Measurements from ENCODE around the gene ARID4A.
"Not testable (repeated sequence)": the region's sequence is repeated elsewhere in the genome, so short reads cannot be mapped to it uniquely, and the experiment has no call there.

The ARID4A gene

DNA sequence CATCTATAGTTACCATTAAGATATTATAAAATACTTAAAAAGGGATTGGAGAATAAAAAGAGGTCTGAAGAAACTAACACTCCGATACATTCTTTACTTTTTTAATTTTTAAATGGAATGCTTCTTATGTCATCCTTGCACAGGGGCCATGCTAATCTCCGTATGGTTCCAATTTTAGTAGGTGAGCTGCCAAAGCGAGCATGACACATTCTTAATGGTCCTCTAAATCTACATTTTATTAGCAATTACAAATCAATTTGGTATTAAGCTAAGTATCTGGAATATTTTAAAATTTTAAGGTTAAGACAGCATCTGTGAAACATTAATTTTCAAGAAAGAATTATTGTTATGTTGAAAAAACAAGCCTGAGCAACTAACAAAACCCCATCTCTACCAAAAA, 6.2 kb upstream of the ARID4A start:
- DNase-seq, result no peak

DNA sequence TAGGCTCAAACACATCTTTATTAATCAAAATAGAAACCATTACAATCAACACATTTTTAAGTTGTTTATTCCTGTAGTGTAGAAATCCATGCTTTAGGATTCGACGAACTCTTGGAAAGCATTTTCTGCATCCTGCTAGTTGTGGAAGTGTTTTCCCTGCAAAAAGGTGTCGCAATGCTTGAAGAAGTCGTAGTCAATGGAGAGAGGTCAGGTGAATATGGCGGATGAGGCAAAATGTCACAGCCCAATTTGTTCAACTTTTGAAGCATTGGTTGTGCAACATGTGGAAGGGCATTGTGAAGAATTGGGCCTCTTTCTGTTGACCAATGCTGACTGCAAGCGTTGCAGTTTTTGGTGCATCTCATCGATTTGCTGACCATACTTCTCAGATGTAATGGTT, 4.2 kb upstream of the ARID4A start:
- no peak for DNase-seq

DNA sequence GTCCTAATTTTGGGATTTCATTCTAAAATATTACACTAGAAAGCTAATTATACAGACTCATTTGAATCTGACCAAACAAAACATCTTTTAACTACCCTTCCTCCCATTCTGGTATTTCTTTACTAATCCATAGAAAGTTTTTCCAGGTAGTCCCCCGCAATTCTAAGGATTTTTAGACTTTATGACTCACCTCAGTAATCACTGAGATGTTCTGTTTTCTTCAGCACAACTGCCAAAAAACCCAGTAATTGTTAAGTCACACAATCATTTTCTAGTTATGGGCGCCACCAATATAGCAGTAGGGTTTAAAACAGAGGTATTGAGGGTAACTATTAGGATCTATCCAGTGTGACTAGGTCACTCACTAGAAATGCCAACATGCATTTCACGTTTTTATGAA, 1.6 kb upstream of the ARID4A start:
- no peak for DNase-seq

DNA sequence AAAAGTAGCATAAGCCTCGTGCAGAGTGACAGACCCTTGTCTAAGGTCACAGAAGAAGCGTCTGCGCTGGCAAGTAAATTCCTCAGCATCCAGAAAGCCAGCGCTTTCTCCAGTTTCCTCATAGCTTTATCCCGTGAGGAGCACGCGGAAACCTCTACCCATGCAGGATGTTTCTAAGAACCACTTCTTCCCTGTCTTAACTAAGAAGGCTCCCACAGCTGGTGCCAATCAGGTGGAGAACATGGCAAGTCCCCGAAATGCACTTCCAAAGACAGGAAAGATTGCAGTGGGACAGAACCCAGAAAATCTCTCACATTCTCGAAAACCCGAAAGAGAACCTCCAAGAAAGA, 968 bp upstream of the ARID4A start:
- DNase-seq, result no peak

DNA sequence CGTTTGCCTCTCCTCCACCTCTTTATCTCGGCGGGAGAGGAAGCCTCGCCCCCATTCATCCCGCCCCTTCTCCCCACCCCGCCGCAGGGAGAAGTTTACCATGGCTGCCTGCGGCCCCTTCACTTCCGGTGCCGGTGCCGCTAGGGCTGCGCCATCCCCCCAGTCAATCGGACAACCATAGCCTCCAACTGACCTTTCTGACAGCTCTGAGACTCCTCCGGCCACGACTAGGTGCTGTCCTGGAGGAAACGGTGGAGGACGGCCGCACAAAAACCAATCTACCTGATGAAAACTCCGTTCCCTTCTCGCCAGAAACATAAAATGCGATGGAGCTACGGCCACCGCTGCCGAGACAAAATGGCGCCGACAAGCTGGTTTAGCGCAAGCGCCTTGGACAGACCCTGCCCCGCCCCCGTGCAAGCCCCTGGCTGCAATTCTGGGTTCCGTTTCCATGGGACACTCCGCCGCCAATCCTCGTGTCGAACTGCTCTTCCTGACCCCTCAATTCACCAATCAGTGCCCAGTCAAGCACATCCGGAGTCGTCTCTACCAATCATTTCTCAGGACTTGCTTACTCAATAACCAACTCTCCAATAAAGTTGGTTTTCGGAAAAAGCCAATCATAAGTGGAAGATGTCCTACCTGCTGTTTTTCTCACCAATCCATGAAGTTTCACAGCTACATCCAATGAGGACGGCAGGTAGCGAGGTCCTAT, 436 bp upstream of the ARID4A start:
- DNase-seq, result peak; percentile 97

DNA sequence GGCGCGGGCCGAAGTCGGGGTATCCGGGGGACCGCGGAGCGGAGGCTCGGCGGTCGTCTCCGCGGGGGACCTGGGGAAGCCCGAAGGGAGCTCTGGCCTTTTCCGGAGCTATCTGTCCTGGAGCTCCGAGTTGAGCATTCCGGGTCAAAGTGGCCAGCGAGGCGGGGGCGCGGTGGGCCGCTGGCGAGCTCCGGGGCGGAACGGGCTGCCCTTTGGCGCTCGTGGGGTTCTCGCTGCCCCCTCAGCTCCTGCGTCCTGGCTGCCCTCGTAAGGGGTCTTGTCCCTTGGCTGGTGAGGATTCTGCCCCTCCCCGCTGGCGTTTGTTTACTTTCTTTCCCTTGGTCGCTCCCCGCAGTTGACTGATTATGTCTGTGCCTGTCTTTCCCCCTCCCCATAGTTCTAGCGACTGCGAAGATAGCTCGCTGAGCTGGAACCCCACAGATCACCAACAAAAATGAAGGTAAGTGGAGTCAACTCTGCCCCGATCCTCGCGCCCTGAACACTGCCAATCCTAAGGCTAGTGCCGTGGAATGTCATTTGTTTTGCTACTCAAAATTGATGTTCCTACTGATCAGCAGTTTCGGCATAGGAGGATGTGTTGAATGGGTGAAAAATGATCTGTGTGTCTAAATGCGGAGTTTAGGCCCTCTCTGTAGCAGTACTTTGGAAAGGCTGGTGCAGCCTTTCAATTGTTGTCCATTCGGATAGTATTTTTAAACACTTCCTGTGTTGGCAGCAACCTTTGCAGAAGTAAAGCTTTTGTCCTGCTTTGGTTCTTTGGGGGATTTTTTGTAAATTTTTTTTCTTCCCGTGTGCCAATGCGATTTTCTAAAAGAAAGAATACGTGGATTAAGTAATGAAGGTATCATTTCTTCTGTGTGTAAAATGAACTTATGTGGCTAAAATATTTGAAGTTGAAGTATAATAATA, 1.3 kb downstream of the ARID4A start:
- DNase-seq, result peak; percentile 29

DNA sequence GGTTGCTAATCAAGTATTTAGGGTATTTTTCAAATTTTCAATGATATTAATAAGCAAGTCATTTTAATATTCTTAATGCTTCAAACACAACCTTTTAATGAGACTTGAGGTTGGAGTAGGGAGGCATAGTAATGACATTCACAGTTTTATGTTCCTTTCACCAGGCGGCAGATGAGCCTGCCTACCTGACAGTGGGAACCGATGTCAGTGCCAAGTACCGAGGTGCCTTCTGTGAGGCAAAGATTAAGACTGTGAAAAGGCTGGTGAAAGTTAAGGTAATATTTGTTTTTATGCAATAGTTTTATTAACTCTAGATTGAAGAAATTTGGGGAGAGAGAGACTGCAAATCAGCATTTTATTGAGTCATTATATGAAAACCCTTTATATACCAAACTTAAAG, 3.1 kb downstream of the ARID4A start:
- DNase-seq, result no peak

DNA sequence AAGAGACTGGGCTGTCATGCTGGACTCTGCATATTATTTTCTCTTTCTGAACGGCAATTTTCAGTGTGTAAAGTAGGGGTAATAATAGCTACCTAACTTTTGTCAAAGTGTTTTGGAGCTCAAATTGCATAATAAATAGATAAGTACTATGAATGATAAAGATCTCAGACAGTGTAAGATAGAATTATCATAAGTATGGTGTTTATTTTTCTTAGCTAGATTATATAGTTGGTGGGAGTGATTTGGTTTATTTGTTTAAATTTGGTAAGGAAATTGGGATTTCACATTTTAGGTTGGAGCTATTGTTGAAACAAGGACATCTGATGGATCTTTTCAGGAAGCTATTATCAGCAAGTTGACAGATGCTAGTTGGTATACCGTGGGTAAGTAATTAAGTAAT, 7.4 kb downstream of the ARID4A start:
- DNase-seq, result no peak

DNA sequence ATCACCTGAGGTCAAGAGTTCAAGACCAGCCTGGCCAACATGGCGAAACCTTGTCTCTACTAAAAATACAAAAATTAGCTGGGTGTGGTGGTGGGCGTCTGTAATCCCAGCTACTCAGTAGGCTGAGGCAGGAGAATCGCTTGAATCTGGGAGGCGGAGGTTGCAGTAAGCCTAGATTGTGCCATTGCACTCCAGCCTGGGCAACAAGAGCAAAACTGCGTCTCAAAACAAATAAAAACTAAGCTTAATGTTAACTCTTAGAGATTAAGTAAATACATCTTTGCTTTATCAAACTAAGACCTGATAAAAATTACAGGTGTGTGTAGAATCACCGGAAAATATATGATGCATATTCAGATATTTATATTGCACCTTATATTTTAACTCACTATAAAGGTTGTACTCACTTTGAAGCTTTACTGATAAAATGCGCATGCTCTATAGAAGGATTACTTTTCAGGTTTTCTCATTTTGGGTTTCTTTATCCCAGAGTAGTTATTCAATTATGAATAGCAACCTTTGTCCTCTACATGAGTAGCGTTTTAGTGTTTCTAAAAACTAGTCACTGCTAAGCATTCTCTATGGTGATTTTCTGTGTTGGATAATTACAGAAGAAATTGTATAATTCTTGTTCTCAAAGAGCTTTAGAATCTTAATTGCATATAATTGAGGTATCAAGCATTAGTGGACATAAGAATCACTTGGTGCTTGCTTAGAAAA, 9.4 kb downstream of the ARID4A start:
- DNase-seq, result no peak

DNA sequence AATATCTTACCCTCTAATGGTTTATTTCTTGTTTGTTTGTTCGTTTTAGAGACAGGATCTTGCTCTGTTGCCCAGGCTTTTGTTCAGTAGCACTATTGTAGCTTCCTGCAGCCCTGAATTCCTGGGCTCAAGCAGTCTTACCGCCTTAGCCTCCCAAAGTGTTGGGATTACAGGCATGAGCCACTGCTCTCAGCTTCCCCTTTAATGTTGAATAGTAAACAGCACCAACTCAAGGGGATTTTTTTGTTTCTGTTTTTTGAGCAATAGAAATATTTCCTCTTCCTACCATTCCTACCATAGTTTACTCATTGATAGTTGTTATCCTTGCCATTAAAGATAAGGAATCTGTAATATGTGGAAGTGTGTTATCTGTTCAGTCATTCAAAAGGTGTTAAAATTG, 10.7 kb downstream of the ARID4A start:
- no peak for DNase-seq

DNA sequence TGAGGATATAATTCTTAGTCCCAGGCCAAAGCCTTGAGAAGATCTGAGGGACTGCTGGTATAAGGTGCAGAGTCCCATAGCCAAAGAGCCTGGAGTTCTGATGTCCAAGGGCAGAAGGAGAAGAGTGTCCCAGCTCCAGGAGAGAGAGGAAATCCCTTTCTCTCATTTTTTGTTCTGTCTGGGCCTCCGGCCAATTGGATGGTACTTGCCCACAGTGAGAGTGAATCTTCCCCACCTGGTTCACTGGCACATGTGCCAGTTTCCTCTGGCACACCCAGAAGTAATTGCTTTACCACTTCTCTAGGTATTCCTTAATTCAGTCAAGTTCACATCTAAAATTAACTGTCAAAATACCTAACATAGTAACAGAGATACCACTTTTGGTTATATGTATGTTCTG, 15.3 kb downstream of the ARID4A start:
- DNase-seq, result no peak

DNA sequence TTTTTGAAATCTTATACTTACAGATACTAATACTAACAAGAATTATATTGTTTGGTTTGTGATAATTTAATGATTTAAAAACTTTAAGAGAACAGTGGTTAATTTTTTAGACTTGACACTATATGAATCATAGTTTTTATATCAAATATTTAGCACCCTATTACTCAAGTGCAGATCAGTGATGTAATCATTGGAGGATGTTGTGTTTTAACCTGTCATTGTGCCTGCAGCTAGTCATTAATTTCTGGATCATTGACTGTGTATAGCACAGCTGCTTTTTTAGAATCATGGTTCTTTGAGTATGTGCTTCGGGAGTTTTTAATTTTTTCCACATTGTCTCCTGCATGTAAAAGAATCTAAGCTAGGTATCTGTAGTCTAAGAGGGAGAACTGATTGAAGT, 17.3 kb downstream of the ARID4A start:
- DNase-seq, result no peak

DNA sequence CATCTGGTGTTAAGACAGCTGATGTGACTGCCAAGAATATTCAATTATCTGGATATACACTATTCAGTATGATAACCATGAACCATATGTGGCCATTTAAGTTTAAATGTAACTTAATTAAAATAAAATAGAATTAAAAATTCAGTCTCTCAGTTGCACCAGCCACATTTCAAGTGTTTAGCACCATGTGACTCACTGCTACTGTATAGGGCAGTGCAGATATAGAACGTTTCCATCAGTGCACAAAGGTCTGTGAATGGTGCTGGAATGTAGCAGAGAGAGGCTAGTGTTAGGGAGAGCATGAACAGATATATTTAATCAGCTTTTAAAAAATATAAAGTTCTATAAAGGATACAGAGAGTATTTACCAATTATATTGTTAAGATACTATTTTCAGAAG, 28.7 kb downstream of the ARID4A start:
- no peak for DNase-seq

DNA sequence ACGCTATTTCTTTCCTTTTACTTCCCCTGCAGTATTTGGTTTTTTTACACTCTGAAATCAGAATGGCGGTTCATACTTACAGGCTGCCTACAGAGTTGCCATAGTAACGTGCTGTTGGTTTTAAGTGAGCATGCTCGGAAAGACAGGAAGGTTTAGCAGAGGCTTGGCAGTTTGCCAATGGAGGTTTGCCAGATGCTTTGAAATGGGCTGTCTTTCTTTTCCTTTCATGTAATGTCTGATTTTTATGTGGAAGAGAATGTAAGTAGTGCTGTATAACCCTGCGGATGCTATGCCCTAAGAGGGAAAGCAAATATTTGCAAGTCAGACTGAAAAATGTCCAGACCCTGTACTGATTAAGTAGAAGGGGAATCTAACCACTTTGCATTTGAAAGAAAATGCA, 32.8 kb downstream of the ARID4A start:
- DNase-seq, result peak; percentile 97

DNA sequence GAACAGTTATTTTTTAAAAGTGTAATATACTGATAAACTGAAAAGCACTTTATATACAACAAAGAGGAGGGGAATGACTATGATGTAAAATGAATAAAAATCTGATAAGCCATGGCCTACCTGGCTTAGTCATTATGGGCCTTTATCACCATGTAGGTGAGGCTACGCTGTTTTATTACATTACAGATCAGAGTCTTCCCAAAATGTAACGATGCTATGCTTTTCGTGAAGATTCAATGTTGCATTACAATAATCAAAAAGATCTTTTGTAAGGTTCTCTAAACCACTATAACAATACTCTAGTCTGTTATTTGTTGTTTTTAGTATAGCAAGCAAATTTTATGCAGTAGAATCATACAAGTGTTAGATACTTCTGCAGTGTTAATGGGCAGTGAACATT, 34.2 kb downstream of the ARID4A start:
- no peak for DNase-seq

DNA sequence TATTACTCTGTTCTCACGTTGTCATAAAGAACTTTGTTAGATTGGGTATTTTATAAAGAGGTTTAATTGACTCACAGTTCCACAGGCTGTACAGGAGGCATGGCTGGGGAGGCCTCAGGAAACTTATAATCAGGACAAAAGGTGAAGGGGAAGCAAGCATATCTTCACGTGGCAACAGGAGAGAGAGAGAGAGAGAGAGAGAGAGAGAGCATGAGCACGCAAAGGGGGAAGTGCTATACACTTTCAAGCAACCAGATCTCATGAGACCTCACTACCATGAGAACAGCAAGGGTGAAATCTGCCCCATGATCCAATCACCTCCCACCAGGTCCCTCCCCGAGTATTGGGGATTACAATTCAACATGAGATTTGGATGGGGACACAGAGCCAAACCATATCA, 41.3 kb downstream of the ARID4A start:
- not testable (repeated sequence) for DNase-seq

DNA sequence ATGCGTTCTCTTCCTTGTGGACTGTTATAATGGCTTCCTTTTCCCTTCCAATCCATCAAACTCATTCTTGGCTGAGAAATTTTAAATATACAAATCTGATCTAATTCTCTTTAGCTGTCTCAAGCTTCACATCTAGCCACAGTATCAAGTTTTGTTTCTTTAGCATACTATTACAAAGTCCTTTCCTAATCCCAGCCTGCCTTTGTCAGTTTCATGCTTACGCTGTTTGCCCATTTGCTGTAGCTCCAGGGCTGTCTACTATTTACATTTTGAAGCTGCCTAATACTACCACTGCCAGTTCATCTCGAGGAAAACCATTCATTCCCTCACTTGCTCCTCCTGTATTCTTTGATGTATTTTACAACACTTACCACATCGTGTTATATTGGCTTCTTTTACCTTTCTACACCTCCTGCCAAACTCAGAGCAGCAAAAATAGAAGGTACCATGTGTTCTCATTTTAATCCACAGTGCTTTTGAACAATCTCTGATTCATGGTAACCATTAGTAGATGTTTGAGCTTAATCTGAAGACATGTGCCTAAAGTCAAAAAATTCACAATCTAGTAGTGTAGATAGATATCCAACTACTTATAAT, 42.9 kb downstream of the ARID4A start:
- DNase-seq, result no peak

DNA sequence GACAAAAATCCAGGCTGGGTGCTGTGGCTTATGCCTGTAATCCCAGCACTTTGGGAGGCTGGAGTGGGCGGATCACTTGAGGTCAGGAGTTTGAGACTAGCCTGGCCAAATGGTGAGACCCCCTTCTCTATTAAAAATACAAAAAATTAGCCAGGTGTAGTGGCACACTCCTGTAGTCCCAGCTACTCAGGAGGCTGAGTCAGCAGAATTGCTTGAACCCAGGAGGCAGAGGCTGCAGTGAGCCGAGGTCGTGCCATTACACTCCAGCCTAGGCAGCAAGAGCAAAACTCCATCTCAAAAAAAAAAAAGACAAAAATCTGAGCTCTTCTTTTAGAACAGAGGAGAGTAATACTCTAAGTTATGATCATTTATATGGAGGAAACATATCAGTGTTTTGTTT, 45.2 kb downstream of the ARID4A start:
- DNase-seq, result not testable (repeated sequence)

DNA sequence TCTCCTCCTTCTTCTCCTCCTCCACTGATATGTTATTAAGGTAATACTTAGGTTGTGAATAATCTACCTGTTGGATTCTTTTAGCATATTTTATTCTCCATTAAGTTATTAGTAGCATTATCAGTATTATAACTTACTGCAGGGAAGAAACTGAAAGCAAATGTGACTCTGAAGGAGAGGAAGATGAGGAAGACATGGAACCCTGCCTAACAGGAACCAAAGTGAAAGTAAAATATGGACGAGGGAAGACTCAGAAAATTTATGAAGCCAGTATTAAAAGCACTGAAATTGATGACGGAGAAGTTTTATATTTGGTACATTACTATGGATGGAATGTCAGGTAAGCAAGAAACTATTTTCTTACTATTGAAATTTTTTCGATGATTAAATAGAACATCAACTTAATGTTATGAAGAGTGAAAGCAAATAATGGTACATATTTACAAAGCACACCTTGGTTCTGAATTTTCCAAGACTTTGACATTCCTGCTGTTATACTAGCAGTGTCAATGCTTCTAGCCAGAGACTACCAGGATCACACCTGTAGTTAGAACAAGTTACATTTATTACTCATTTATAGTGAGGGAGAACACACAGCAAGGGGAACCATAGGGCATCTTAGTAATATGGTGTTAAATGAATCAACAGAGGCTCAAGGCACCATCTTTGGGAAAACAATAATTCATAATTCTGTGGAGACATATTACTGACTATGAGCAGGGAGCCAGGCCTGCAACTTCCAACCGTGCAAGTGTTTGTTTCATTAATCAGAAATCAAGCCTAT, 55.4 kb downstream of the ARID4A start:
- DNase-seq, result no peak

DNA sequence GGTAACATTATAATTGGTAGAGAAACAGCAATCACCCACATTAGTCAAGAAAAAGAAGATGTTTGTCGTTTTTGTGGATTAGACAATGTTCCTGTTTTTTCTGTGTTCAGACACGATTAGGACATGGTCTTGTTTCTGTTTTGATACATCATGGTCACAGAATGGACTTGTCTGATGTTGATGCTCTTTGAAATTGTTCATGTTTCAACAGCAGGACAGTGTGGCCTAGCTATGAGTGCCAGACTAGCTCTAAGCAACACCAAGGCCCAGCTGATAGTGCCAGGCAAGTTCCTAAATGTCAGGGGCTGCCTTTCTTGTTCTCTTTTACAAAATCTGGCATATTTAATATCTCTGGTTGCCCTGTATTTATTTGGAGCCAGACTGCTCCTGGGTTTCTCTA, 56.5 kb downstream of the ARID4A start:
- DNase-seq, result no peak

DNA sequence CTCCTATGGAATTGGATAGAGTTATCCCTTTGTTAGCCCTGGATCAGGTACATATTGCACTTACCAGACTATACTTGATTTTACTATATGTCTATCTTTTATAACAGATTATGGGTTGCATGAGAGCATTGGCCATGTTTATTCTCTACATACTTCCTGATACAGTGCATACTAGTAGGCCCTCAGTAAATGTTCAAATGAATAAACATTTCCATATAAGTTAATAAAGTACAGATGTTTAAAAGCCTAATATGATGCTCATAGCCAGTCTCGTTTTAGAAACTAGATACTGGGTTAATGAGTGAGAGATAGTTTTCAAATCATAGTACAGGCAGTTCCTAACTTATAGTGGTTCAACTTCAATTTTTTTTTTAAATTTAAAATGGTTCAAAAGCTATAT, 57.9 kb downstream of the ARID4A start:
- no peak for DNase-seq

DNA sequence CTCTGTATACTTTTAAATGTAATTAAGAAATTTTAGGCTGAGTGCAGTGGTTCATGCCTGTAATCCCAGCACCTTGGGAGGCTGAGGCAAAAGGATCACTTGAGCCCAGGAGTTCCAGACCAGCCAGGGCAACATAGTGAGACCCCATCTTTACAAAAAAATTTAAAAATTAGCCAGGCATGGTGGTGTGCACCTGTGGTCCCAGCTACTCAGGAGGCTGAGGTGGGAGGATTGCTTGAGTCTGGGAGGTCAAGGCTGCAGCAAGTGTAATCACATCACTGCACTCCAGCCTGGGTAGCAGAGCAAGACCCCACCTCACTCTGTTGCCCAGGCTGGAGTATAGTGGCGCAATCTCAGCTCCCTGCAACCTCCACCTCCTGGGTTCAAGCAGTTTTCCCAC, 63.9 kb downstream of the ARID4A start:
- DNase-seq, result not testable (repeated sequence)

Data from NCI-H146 (cell line).